Adrenal gland (tissue), 12 donors: ENCODE data around the gene ADAMTSL1. TPM values are rescaled to one million over a fixed set of nuclear protein-coding genes. Genes with fewer than 3 reads are reported as not detected.

Source experiments
- DNase-seq, 7 donors: peaks; one replicate each; pipeline ENCODE4 v3.0.0-alpha.2; 2019 to 2020
- H3K27ac ChIP-seq, 5 donors: fragments of 200-600 bp; sonication (generic) in 4 of 5; 1 replicate in 3 of 5; 2 replicates in 2 of 5; pipeline versions ENCODE4 v1.5.1 to v1.8.0; 2016 to 2020; ENCODE audit warnings: mild to moderate bottlenecking in 1 of 5
- H3K27me3 ChIP-seq: fragments of 200-600 bp; 2 replicates; pipeline ENCODE4 v1.8.0; 2021
- H3K36me3 ChIP-seq, 2 donors: fragments of 200-600 bp; replicated peaks in 1 of 2; 1 replicate in 1 of 2; 2 replicates in 1 of 2; pipeline versions ENCODE4 v1.5.1 to v1.8.0; 2018 to 2022
- H3K4me1 ChIP-seq, 2 donors: fragments of 200-600 bp; replicated peaks in 1 of 2; 1 replicate in 1 of 2; 2 replicates in 1 of 2; pipeline versions ENCODE4 v1.5.1 to v1.8.0; 2018 to 2021
- H3K4me3 ChIP-seq, 4 donors: fragments of 200-600 bp; sonication (generic) in 3 of 4; one replicate each; pipeline ENCODE4 v1.5.1; 2016 to 2018
- H3K9me3 ChIP-seq, 3 donors: fragments of 200-600 bp; sonication (generic) in 1 of 3; replicated peaks in 1 of 3; 1 replicate in 2 of 3; 2 replicates in 1 of 3; pipeline versions ENCODE4 v1.5.1 to v1.8.0; 2016 to 2021
- CTCF ChIP-seq, 6 experiments: fragments of 450-650 bp in 4 of 6; fragments of 200-600 bp in 2 of 6; sonication (generic) in 1 of 6; IDR thresholded peaks; 1 replicate in 5 of 6; 2 replicates in 1 of 6; pipeline versions ENCODE4 v1.5.1 to v1.8.0; 2016 to 2021; ENCODE audit warnings: antibody characterized with exemption in 6 of 6, mild to moderate bottlenecking in 2 of 6, moderate library complexity in 1 of 6
- POLR2A ChIP-seq, 2 donors: fragments of 450-650 bp; IDR thresholded peaks; one replicate each; pipeline ENCODE4 v1.6.1; 2017; ENCODE audit warnings: antibody characterized with exemption in 2 of 2, mild to moderate bottlenecking in 2 of 2, moderate library complexity in 1 of 2
- WGBS, 4 donors: extraction: QIAGEN DNeasy Blood & Tissue Kit in 2 of 4; methylation state at CpG; one replicate each; pipeline versions ENCODE4 v1.1.5 to v1.1.7; 2013 to 2017; 5-methylcytosine and 5-hydroxymethylcytosine counted together
- intact Hi-C, 2 donors: fragments of 100-400 bp; cut with DNase I; formaldehyde crosslinking; loops; one replicate each; pipeline versions ENCODE4 v1.14.1 to v1.15.0; 2022 to 2023
- polyA plus RNA-seq, 3 donors: library from polyadenylated mRNA; stranded (reverse); fragments of 200-250 nt in 2 of 3; fragments of 350-450 nt in 1 of 3; fragmentation: Illumina TruSeq in 1 of 3; extraction: RNeasy Lipid Tissue Mini Kit (QIAGEN cat#74804) in 1 of 3; gene quantifications; one replicate each; pipeline ENCODE4 v1.2.3, GENCODE V29; 2013 to 2014
- total RNA-seq, 9 donors: library from RNA; depleted of rRNA in 4 of 9; stranded (reverse); fragments of >200 nt in 4 of 9; fragments of 120-200 nt in 1 of 9; fragmentation: NEBNext Ultra II Directional in 1 of 9; extraction: Animal tissue kit (Norgen Biotek cat#: 25700) in 1 of 9; gene quantifications; one replicate each; pipeline versions ENCODE4 v1.1.0 to v1.2.4, GENCODE V29; 2013 to 2023
- donor health status: healthy with polysubstance abuse.
- donor health status: Bipolar disorder and iron deficiency.
- donor health status: DM: yes; HTN: yes; CAD: no.
- donor health status: DM: no; HTN: no; CAD: no.
- donor health status: DM: no; HTN: no; CAD: no.
- donor health status: DM: yes; HTN: yes; CAD: no.

ADAMTSL1 gene
- total and polyA plus RNA-seq, 12 donors = 4.9 to 38.1 (median 20.6) TPM

GRCh38 chr9:18893491-18893890 lies 419.5 kb downstream of the ADAMTSL1 start:
- no peak for DNase-seq
- 91 to 100% (median 98%) methylated on average over 1 of the region's 1 CpG for WGBS, 4 donors
- H3K4me1 ChIP-seq = peaks cover 0 to 14% of the 10 kb centered on the region in 2 donors
- intact Hi-C loops = no loop called here
- H3K4me3 ChIP-seq = no peak overlapping the region
- H3K36me3 ChIP-seq = no peaks in the 10 kb centered on the region
- H3K9me3 ChIP-seq = no peaks in the 10 kb centered on the region
- no peaks in the 10 kb centered on the region for H3K27me3 ChIP-seq
- H3K27ac ChIP-seq = no peak overlapping the region
- TF ChIP-seq POLR2A (IDR thresholded peaks at IDR 0.05) = no peak
- no peak for TF ChIP-seq CTCF (IDR thresholded peaks at IDR 0.05)

- no peak for TF ChIP-seq CTCF (IDR thresholded peaks at IDR 0.05)
- no peak for TF ChIP-seq POLR2A (IDR thresholded peaks at IDR 0.05)
- H3K4me1 ChIP-seq = no peaks in the 10 kb centered on the region
- no peak for DNase-seq
- H3K27me3 ChIP-seq = no peaks in the 10 kb centered on the region
- intact Hi-C loops = no loop called here
- H3K4me3 ChIP-seq = no peak overlapping the region
- no peak overlapping the region for H3K27ac ChIP-seq
- H3K9me3 ChIP-seq = no peaks in the 10 kb centered on the region
- H3K36me3 ChIP-seq = no peaks in the 10 kb centered on the region
Measured at GRCh38 chr9:18896004-18896403, 422.1 kb downstream of the ADAMTSL1 start.

GRCh38 chr9:18896531-18897179 lies 422.7 kb downstream of the ADAMTSL1 start:
- DNase-seq = no peak
- TF ChIP-seq POLR2A (IDR thresholded peaks at IDR 0.05) (no peak), CTCF (IDR thresholded peaks at IDR 0.05) (no peak)
- Histone ChIP-seq H3K27me3 (no peaks in the 10 kb centered on the region), H3K36me3 (no peaks in the 10 kb centered on the region), H3K4me3 (no peak overlapping the region), H3K9me3 (peaks cover 0 to 4% (median 0%) of the 10 kb centered on the region in 3 donors), H3K4me1 (no peaks in the 10 kb centered on the region), H3K27ac (no peak overlapping the region)
- intact Hi-C loops = no loop called here
- WGBS, 4 donors = 89 to 100% (median 96%) methylated on average over 1 to 2 of the region's 2 CpGs

- Histone ChIP-seq H3K36me3 (no peaks in the 10 kb centered on the region), H3K27me3 (no peaks in the 10 kb centered on the region), H3K9me3 (peaks cover 0 to 4% (median 0%) of the 10 kb centered on the region in 3 donors), H3K4me3 (no peak overlapping the region), H3K27ac (no peak overlapping the region), H3K4me1 (no peaks in the 10 kb centered on the region)
- whole genome bisulfite sequencing, 4 donors = 89 to 98% (median 93%) methylated on average over 2 of the region's 2 CpGs
- intact Hi-C loops = no loop called here
- DNase-seq = no peak
- TF ChIP-seq POLR2A (IDR thresholded peaks at IDR 0.05) (no peak), CTCF (IDR thresholded peaks at IDR 0.05) (no peak)
Measured at GRCh38 chr9:18903450-18903849, 429.5 kb downstream of the ADAMTSL1 start.
